GM18505 (cell line): ENCODE results near the gene MAMLD1.

Source experiments
- ATAC-seq: cut with Tn5 transposase; IDR thresholded peaks from one replicate; pipeline ENCODE4 v1.9.1; 2021; ENCODE audit not compliant: unreplicated experiment
- POLR2A ChIP-seq: IDR thresholded peaks from 4 replicates; pipeline ENCODE4 v1.6.1; 2011; ENCODE audit warnings: borderline replicate concordance; ENCODE audit not compliant: insufficient read depth, insufficient read length; ENCODE audit errors: extremely low read depth

The MAMLD1 gene

GRCh38 chrX:150487369-150488094 lies 124.4 kb downstream of the MAMLD1 start:
- ATAC-seq, result no peak
- TF ChIP-seq POLR2A, result no peak

GRCh38 chrX:150489359-150490015 lies 126.4 kb downstream of the MAMLD1 start:
- no peak for ATAC-seq
- TF ChIP-seq POLR2A, result no peak

DNA sequence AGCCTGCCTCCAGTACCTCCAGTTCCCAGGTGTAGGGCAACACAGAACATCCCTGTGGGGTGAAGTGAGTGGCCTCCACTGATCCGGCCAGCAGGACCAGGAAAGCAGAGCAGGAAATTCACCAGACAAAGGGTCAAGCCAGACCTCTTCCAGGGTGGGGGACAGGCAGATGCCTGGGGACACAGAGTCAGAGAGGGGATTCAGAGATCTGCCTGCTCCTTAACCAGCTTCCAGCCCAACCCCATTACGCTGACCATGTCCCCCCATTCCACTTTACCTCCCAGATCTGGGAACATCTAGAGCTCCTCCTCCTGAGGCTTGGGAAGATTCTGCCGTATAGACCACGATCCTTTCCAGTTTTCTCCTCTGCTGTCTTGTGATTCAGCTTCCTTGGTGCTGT lies 132.4 kb downstream of the MAMLD1 start:
- ATAC-seq, result no peak
- TF ChIP-seq POLR2A, result no peak

GRCh38 chrX:150499240-150499639 lies 136.1 kb downstream of the MAMLD1 start:
- no peak for TF ChIP-seq POLR2A
- ATAC-seq, result no peak

- TF ChIP-seq POLR2A, result no peak
Observed at GRCh38 chrX:150502091-150502490, 139.0 kb downstream of the MAMLD1 start.

DNA sequence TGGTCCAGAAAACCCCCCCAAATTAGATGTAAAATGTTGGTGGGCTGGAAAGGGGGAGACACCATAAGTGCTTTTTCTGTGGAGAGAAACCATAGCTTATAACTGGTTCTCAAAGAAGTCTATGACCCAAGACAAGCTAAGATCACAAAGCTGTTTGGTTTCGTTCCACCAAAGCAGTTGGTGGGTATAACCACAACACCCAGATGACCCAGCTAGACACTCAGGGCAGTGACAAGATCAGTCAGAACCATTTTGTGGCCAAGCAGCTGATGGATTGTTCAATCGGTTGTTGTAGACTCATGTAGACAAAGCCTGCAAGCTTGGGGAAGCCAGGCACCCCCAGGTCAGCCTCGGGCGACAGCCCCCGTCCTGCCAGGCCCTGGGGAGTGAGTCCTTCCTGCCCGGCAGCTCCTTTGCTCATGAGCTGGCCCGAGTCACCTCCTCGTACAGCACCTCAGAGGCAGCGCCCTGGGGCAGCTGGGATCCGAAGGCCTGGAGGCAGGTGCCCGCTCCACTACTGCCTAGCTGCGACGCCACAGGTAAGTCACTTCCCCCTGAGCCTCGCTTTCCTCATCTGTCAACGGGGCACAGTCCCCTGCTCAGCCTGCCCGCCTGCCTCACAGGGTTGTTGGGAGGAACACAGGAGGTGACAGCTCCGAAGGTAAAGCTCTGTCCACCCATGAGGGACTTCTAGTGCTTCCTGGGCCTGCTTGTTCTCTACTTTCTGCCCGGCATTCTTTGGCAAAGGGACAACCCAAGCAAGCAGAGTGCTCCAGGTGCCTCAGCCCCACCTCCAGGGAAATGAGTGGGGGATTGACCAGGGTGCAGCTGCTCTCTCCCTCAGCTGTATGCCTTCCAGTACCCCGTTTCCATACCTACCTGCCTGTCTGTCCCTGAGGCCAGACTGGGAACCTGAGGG lies 140.1 kb downstream of the MAMLD1 start:
- no peak for TF ChIP-seq POLR2A
- ATAC-seq, result no peak

More at GRCh38 chrX:150502091-150502490, 139.0 kb downstream of the MAMLD1 start:
- ATAC-seq, result no peak

DNA sequence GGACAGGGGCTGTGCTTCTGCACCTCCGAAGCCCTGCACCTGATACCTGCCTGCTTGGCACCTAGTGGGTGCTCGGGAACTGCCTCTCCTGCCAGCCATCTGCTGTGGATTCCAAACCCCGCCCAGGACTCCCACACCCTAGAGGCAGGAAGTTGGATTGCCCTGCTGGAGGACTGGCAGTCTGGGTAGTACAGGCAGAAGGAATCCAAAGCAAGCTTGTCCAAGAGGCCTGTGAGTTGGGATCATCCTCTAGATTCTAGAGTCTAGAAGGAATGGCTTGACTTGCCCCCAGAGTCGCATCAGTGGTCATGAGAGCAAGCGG lies 140.7 kb downstream of the MAMLD1 start:
- no peak for TF ChIP-seq POLR2A
- ATAC-seq, result no peak

DNA sequence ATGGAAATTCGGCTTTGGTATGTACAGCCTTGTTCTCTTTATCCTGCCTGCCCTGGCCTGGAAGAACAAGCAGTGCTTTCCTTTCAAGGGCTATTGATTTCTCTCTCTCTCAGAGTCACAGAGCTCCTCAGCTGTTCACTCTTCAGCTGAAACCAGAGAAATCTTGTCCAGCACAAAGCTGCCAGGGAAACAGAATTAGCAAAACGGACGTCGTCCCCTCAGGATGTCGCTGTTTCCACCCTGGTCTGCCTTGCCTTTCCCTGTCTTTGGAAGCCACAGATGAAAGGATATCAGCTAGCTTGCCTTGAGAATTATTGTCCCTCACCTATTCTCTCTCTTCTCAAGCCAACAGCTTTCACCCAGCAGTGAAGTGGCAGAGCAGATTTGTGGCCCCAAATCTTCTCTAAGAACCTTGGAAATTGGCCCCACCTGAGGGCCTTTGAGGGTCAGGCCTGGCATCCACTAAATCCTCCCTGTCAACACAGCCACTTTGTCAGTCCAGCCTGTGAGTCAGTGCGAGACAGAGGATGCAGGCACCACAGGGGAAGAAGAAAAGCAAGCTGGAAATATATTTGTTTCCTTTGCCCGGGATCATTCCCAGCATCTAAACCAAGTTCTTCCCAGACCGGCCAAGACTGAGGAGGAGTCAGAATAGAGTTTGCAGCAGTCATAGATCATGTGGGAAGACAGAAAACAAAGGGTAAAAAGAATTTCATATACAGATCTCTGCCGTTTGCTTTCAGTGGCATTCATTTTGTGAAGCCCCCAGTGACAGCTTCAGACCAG lies 141.5 kb downstream of the MAMLD1 start:
- no peak for TF ChIP-seq POLR2A
- no peak for ATAC-seq

- no peak for TF ChIP-seq POLR2A
- no peak for ATAC-seq
Observed at GRCh38 chrX:150506020-150506419, 142.9 kb downstream of the MAMLD1 start.

GRCh38 chrX:150506486-150506885 lies 143.4 kb downstream of the MAMLD1 start:
- no peak for ATAC-seq
- TF ChIP-seq POLR2A, result no peak

GRCh38 chrX:150507251-150507856 lies 144.2 kb downstream of the MAMLD1 start:
- ATAC-seq, result no peak
- TF ChIP-seq POLR2A, result no peak

DNA sequence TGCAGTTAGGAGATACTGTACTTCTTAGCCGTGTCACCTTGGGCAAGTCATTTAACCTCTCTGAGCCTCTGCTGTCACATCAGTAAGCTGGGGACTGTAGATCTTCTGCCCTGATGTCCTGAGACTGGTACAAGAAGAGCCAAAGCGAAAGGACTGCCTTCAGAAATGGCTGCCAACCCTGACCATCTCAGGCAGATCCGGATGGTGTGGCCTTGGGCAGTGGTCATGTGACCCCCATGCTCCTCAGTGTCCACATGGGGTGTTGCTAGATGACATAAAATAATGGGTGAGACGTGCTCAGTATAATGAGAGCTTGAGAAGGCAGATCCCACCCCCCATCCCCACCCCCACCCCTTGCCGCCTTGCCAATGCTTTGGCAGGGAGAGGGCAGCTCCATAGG lies 144.9 kb downstream of the MAMLD1 start:
- no peak for ATAC-seq
- no peak for TF ChIP-seq POLR2A
